Measurements from ENCODE around the gene SCG5.
"Not testable (repeated sequence)": the region's sequence is repeated elsewhere in the genome, so short reads cannot be mapped to it uniquely, and the experiment has no call there.

The SCG5 gene

GRCh38 chr15:32641517-32642059 is at the start of gene SCG5:
TSS of gene SCG5 (plus strand) at chr15:32641710. CDS start at chr15:32643593, 1,883 bp downstream.
- peak in 55 of 58 donors; percentile 22 to 84 (median 66) for DNase-seq

- DNase-seq: not testable (repeated sequence)
Observed at GRCh38 chr15:32593151-32593550, 48.4 kb upstream of the SCG5 start, which contains the start of gene GOLGA8N. TSS of gene GOLGA8N (plus strand) at chr15:32593456.

GRCh38 chr15:32609518-32609917 is 32.0 kb upstream of the SCG5 start:
- DNase-seq: not testable (repeated sequence)

- not testable (repeated sequence) for DNase-seq
Observed at GRCh38 chr15:32610719-32611118, 30.8 kb upstream of the SCG5 start.

GRCh38 chr15:32614712-32615050 is 26.8 kb upstream of the SCG5 start:
- not testable (repeated sequence) for DNase-seq

GRCh38 chr15:32615051-32615870 is 26.2 kb upstream of the SCG5 start, which contains the start of gene ARHGAP11A:
TSS of gene ARHGAP11A (plus strand) at chr15:32615504. CDS start at chr15:32616212, 708 bp downstream.
- DNase-seq: not testable (repeated sequence)

- not testable (repeated sequence) for DNase-seq
Observed at GRCh38 chr15:32615871-32616426, 25.6 kb upstream of the SCG5 start.

GRCh38 chr15:32636410-32636809 is 5.1 kb upstream of the SCG5 start:
- no peak for DNase-seq

GRCh38 chr15:32636908-32637567 is 4.5 kb upstream of the SCG5 start:
- DNase-seq: no peak

GRCh38 chr15:32637704-32638103 is 3.8 kb upstream of the SCG5 start:
- DNase-seq: no peak

- no peak for DNase-seq
Observed at GRCh38 chr15:32642667-32643435, 1.3 kb downstream of the SCG5 start.

- DNase-seq: no peak
Observed at GRCh38 chr15:32643907-32644445, 2.5 kb downstream of the SCG5 start.

- no peak for DNase-seq
Observed at GRCh38 chr15:32646291-32646690, 4.8 kb downstream of the SCG5 start.

GRCh38 chr15:32649342-32649741 is 7.8 kb downstream of the SCG5 start:
- no peak for DNase-seq

- peak in 27 of 58 donors; percentile 4 to 60 (median 20) for DNase-seq
Observed at GRCh38 chr15:32651229-32651837, 9.8 kb downstream of the SCG5 start.

- DNase-seq: no peak
Observed at GRCh38 chr15:32652178-32652577, 10.7 kb downstream of the SCG5 start.

GRCh38 chr15:32656091-32656490 is 14.6 kb downstream of the SCG5 start:
- no peak for DNase-seq

GRCh38 chr15:32656496-32656895 is 15.0 kb downstream of the SCG5 start:
- DNase-seq: no peak

GRCh38 chr15:32657198-32657883 is 15.8 kb downstream of the SCG5 start:
- no peak for DNase-seq

- no peak for DNase-seq
Observed at GRCh38 chr15:32657941-32658340, 16.4 kb downstream of the SCG5 start.

All from anterior cingulate cortex (tissue), 58 donors.